Hematopoietic multipotent progenitor cell treated with erythropoietin and hydrocortisone succinate and interleukin-3 and kit ligand, for 6 days (in vitro differentiated cells): ENCODE data around the gene AGFG2.
A peak's percentile ranks its signal among the peaks of the same experiment; 100 is the strongest.
"Not testable (repeated sequence)": the region's sequence is repeated elsewhere in the genome, so short reads cannot be mapped to it uniquely, and the experiment has no call there.

Experiments used
- DNase-seq: peaks from one replicate; pipeline ENCODE4 v3.0.0-alpha.2; 2015

The AGFG2 gene

DNA sequence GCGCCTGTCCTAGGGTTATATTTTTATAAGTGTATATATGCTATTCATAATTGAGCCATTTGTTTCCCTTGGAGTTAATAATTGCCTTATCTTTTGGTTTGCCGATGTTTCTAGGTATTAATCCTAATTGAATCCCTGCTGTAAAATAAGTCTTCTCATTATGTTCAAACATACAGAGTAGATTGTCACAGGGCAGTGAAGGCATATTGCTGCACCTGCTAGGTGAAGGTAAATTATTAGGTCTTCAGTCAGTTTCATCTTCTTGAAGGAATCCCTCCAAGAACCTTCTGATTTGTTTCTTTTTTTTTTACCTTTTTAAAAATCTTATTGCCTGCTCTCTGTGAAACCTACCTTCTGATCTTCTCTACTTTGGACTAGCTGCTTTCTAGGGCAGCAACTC, 17.9 kb upstream of the AGFG2 start:
- no peak for DNase-seq

DNA sequence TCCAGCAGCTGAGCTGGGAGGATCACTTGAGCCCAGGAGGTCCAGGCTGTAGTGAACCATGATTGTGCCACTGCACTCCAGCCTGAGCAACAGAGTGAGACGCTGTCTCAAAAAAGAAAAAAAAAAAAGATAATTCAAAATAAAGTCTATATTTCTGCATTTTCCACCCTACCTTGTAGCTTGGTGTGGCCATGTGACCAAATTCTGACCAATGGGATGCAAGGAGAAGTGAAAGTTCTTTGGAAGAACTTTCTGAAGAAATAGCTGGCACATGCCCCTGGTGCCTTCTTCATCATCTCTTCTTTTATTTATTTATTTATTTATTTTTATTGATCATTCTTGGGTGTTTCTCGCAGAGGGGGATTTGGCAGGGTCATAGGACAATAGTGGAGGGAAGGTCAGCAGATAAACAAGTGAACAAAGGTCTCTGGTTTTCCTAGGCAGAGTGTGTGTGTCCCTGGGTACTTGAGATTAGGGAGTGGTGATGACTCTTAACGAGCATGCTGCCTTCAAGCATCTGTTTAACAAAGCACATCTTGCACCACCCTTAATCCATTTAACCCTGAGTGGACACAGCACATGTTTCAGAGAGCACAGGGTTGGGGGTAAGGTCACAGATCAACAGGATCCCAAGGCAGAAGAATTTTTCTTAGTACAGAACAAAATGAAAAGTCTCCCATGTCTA, 17.0 kb upstream of the AGFG2 start:
- peak; percentile 48 for DNase-seq

- DNase-seq, result not testable (repeated sequence)
Observed at GRCh38 chr7:100523192-100523591, 15.8 kb upstream of the AGFG2 start.

DNA sequence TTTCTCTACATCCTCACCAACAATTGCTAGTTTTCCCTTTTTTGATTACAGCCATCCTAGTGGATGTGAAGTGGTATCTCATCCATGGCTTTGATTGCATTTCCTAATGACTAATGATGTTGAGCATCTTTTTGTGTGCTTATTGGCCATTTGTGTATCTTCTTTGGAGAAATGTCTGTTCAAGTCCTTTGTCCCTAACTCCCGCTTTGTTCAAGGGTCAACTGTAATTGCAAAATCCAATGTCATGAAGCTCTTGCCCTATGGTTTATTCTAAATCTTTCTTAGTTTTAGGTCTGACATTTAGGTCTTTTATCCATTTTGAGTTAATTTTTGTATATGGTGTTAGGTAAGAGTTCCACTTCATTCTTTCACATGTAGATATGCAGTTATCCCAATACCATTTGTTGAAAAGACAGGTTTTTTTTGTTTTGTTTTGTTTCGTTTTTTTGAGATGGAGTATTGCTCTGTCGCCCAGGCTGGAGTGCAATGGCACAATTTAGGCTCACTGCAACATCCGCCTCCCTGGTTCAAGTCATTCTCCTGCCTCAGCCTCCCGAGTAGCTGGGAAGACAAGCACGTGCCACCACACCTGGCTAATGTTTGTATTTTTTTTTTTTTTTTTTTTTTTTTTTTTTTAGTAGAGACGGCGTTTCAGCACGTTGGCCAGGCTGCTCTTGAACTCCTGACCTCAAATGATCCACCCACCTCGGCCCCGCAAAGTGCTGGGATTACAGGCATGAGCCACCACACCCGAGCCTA, 10.7 kb upstream of the AGFG2 start:
- DNase-seq, result not testable (repeated sequence)

- peak; percentile 90 for DNase-seq
Observed at GRCh38 chr7:100532165-100533022, 6.6 kb upstream of the AGFG2 start.

- not testable (repeated sequence) for DNase-seq
Observed at GRCh38 chr7:100535982-100536381, 3.0 kb upstream of the AGFG2 start.

GRCh38 chr7:100536695-100537094, 2.3 kb upstream of the AGFG2 start:
- not testable (repeated sequence) for DNase-seq

DNA sequence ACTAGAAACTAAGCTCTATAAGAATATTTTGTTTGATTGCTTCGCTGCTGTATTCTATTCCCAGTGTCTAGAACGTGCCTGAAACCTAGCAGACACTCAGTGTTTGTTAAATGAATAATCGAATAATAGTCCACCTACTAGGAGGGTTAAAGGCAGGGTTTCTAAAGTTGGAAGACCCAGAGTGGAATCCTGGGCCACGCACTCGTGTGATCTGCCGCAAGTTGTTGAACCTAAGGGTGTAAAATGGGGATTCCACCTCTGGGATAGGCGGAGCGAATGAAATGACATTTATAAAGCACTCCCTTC, 702 bp upstream of the AGFG2 start:
- no peak for DNase-seq

DNA sequence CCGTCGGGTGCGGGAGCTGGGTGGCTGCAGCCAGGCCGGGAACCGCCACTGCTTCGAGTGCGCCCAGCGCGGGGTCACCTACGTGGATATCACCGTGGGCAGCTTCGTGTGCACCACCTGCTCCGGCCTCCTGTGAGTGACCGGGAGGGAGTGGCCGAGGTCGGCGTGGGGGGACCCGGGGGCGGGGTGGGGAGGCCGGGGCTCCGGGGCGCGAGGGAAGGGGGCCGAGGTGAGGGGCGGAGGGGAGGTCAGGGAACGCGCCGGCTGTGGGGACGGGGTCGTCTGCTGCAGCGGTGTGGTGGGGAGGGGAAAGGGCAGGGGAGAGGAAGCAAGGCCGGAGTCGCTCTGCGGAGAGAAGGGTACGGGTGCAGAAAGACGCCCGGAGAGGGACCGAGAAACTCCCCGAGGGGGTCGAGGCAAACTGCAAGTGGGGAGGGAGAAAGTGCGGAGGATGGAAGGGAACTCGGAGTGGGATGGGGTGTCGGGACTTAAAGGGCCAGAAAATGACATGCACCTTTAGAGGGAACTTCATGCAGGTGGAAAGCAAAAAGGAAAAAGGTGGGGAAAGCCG, 518 bp downstream of the AGFG2 start:
- DNase-seq, result no peak

DNA sequence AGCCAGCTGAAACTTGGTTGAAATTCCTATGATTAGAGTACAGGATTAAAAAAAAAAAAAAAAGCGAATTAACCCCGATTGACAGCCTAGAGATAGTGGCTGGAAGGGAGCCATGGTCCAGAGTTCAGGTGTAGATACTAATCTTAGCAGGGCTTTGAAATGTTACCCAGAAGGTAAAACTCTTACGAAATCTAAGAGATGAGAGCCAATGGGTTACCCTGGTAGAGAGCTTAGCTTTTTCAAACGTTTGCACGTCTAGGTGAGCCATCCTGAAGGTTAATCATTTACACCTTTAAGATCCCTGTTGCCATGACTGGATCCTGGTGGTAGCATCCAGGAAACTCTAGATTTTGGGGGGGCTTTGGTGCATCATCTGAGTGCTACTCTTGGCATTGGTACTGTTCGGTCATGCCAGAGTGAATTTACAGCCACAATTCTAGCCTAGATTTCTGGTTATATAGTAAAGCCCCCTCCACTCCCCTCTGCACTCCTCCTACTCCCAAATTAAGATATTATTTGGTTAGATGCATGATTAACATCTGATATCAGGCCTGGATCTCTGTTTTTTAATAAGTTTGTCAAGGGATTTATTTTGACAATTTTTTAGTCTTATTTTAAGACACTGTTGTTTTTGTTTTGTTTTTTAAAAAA, 1.2 kb downstream of the AGFG2 start:
- DNase-seq, result no peak

- DNase-seq, result not testable (repeated sequence)
Observed at GRCh38 chr7:100541309-100541708, 2.3 kb downstream of the AGFG2 start.

DNA sequence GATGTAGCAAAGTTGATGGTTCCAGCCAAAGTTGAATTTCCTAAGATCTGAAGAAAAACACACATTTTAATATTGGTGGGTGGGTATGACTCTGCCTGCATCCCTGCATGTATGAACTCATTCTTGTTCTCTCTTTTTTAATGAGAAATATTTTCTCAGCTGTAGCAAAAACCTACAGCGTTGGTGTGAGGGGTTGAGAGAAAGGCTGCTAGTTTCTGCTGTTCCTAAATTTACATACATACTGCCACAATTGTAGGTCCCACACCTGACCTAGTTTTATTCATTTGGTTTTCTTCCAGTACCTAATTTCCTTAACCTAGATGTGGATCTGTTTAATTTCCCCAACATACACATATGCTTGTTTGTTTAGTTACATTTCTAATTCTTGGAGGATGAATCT, 4.6 kb downstream of the AGFG2 start:
- DNase-seq, result no peak

GRCh38 chr7:100544386-100544785, 5.4 kb downstream of the AGFG2 start:
- no peak for DNase-seq

DNA sequence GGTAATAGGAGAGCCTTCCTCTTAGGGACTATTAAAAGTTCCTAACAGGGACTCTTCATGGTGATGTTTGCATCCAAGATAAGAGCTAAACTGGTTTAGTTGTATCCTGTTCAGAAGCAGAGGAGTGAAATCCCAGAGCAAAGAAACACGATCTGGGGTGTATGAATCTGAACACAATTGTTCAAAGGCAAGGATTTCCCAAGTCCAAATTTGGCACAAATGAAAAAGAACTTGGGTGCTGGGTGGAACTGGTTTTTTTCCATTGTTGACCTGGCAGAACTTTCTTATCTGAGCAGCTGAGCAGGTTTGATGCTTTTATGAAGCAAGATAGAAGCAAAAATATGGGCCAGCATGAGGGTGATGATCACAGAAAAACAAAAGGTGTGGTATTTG, 6.0 kb downstream of the AGFG2 start:
- no peak for DNase-seq

DNA sequence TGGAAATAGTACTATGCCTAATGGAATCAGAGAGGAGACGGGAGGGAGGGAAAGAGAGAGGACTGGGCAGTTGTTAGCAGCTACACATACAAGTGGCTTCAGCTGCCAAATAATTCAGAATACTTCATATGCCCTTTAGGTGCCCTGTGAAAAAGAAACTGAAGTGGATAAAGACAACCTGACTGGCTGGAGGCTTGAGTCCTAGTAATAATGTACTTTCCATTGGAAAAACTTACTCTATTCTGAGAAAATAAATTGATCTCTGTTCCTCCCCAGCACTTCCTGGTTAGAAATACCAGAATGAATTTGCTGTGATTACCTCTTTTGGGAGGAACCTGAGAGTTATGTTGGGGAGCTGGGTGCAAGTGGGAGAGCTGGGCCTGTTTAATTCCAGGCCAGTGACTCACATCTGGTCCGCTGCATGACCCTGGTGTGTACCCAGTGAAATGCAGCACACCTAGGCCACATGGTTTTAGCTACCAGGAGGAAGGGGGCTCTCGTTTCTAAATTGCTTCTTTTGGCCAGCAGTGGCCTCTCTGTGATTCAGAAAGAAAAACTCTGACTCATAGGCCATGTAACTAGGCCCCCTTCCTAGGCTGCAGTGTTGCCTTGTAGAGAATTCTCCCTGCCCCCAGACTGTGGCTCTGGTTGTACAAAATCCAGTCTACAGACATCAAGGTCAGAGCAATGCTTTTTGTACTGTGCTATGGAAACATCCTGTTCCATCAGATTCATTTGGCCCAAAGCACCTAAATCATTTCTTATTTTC, 6.5 kb downstream of the AGFG2 start:
- DNase-seq, result no peak

GRCh38 chr7:100546129-100546925, 7.3 kb downstream of the AGFG2 start:
- DNase-seq, result no peak

GRCh38 chr7:100546926-100547800, 8.2 kb downstream of the AGFG2 start:
- no peak for DNase-seq

DNA sequence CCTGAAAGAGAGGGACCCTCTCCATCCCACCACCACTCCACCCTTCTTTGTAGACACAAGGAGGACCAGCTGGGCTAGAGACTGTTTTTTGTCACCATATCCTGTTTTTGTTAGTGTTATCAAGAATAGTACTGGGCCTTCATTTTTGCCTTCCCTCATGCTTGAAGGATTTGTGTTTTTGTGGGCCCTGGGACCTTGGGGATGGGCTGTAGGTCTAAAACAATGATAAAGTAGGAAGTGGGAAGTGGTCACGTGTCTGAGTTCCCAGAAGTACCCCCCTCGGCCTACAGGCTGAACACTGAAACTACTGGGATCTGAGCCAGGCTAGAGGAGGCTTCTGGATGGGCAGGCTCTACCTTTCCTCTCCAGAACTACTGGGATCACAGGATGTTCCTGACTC, 8.9 kb downstream of the AGFG2 start:
- DNase-seq, result peak; percentile 33

- DNase-seq, result not testable (repeated sequence)
Observed at GRCh38 chr7:100548446-100548845, 9.4 kb downstream of the AGFG2 start.

DNA sequence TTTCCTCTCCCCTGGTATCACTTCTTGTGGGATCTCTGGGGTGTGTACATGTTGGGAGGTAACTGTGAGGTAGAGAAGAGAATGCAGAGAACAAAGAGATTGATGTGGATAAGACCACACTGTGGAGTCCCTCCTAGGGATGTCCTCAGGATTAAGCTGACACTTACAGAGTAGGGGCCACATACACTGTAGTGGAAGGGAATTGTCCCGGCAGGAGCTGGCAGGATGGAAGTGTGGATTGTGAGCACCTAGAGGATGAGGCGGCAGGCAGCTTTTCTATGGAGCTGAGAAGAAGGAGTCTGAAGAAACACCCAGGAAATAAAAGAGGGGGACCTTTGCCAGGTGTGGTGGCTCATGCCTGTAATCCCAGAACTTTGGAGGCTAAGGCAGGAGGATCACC, 13.5 kb downstream of the AGFG2 start:
- DNase-seq, result no peak
